GM19463 (cell line): ENCODE results near the gene KLHDC7A.

ENCODE experiments used
- ATAC-seq: cut with Tn5 transposase; IDR thresholded peaks from one replicate; pipeline ENCODE4 v1.9.1; 2021; ENCODE audit warnings: mild to moderate bottlenecking, moderate library complexity; ENCODE audit not compliant: unreplicated experiment

KLHDC7A gene

DNA sequence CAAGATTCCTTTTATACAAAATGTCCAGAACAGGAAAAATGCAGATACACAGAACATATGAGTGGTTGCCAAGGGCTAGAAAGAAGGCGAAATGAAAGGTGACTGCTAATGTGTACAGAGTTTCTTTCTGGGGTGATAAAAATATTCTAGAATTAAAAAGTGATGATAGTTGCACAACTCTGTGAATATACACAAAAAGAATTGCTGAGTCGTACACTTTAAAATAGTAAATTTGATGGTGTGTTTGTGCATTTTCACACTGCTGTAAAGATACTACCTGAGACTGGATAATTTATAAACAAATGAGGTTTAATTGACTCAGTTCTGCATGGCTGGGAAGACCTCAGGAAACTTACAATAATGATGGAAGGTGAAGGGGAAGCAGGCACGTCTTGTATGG, 23.9 kb downstream of the KLHDC7A start:
- ATAC-seq = no peak

GRCh38 chr1:18505666-18506065, 24.9 kb downstream of the KLHDC7A start:
- ATAC-seq = no peak

- ATAC-seq = no peak
Observed at GRCh38 chr1:18508084-18508483, 27.4 kb downstream of the KLHDC7A start.

DNA sequence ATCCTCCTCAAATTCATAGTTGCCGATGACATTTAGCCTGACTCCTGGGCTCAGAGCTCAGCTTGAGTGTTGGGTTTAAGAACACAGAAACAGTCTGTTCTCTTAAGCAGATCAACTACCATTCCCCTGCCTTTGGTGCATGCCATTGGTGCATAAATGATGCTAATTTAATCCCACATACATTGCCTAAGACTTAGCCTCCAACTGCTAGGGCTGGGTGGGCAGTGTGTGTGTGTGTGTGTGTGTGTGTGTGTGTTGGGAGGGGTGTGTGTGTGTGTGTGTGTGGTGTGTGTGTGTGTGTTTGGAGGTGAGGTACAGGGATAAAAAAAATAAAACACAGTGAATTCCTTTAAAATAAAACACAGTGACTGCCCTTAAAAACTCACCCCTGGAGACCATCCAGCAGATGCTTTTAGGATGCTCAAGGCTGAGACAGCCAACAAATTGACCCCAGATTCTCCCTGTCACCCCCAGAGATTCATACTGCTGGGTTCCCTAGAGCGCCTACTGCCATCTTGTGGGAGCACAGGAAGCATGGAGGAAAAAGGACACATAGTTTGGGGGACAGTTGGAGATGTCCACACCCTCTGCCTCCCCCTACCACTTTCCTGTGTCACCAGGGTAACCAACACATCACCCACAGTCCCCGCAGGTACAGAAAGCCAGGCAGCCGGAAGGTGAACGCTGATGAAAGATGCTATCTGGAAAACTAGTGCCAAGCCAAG, 30.6 kb downstream of the KLHDC7A start:
- ATAC-seq = no peak

DNA sequence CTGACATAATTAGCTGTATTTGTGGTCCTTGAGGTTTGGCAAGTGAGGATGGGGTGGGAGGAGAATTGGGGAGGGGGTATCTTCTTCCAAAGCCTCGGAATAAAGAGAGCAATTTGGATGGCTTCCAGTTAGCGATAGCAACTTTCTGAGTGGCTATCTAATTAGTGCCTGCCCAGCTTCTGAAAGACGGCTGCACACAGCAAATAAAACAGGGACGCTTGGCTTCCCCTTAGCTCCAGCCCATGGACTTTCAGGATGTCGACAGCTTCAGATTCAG, 31.1 kb downstream of the KLHDC7A start:
- no peak for ATAC-seq

DNA sequence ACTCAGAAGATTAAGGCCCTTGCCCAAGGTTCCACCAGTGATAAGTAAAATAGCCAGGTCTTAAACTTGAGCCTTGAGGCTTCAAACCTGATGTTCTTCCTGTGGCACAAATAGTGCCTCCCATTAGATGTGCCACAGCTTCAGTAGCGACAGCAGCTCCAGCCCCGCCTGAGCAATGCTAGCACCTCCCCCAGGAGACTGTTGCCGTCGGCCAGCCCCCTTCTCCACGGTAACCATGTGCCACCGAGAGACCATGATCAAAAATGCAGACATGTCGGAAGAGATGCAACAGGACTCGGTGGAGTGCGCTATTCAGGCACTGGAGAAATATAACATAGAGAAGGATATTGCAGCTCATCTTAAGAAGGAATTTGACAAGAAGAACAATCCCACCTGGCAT, 32.2 kb downstream of the KLHDC7A start:
- ATAC-seq = no peak

DNA sequence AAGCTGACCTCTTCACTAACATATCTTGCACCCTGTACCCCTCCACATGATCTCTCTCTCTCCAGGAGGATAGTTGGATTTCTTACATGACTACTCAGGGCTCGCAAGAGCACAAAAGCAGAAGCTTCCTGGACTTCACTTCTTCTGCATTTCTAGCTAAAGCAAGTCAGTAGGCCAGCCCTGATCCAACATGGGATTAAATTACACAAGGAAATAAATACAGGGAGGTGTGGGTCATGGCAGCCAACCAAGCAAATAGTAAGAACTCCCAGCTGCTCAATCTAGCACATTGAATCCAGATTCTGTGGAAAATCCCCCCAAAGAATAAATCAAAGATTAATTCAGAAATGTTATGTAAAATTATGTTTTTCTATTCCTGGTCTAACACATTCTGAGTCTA, 33.3 kb downstream of the KLHDC7A start:
- no peak for ATAC-seq

DNA sequence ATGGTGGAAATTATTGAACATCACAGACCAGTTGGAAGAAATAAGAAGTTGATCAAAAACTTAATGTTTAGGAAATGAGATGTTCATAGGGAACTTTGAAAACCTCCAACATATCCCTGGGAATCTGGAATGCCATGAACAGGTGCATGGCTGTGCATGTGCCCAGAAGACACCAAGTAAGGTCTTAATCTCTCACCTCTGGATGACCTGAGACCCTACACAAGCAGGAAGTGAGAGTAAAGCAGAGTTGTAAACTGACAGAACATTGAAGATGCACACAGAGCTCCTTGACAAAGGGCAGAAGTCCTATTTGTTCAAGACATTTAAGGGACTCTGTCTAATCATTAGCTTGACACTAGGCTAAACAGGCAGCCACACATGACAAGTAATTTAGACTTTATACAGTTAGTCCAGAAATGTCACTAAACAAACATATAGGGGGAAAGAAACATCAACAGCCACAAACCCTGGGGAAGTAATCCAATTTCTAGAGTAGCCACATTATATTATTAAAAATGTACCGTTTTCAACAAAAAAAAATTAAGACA, 34.5 kb downstream of the KLHDC7A start:
- no peak for ATAC-seq

- no peak for ATAC-seq
Observed at GRCh38 chr1:18516473-18516872, 35.7 kb downstream of the KLHDC7A start.

GRCh38 chr1:18526436-18527275, 45.9 kb downstream of the KLHDC7A start:
- no peak for ATAC-seq

GRCh38 chr1:18527514-18527913, 46.8 kb downstream of the KLHDC7A start:
- ATAC-seq = no peak

GRCh38 chr1:18527921-18528320, 47.2 kb downstream of the KLHDC7A start:
- ATAC-seq = no peak

DNA sequence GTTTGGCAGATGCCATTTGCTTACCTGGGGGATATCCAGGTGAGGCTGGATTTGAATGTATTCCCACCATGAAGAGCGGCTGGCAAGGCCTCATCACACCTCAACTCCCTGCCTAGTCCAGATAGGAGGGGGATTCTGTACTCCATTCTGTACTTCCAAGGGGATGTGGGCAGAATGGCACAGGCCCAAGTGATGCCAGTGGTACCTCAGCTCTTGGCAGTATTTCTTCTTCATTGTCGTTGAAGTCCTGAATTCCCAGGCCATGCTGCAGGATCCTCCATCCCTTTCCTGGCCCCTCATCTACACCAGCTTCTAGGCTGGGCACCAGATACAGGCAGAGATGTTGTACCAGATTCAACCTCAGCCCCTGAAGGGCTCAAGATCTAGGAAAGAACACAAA, 47.9 kb downstream of the KLHDC7A start:
- no peak for ATAC-seq

- ATAC-seq = no peak
Observed at GRCh38 chr1:18529714-18530113, 49.0 kb downstream of the KLHDC7A start.

DNA sequence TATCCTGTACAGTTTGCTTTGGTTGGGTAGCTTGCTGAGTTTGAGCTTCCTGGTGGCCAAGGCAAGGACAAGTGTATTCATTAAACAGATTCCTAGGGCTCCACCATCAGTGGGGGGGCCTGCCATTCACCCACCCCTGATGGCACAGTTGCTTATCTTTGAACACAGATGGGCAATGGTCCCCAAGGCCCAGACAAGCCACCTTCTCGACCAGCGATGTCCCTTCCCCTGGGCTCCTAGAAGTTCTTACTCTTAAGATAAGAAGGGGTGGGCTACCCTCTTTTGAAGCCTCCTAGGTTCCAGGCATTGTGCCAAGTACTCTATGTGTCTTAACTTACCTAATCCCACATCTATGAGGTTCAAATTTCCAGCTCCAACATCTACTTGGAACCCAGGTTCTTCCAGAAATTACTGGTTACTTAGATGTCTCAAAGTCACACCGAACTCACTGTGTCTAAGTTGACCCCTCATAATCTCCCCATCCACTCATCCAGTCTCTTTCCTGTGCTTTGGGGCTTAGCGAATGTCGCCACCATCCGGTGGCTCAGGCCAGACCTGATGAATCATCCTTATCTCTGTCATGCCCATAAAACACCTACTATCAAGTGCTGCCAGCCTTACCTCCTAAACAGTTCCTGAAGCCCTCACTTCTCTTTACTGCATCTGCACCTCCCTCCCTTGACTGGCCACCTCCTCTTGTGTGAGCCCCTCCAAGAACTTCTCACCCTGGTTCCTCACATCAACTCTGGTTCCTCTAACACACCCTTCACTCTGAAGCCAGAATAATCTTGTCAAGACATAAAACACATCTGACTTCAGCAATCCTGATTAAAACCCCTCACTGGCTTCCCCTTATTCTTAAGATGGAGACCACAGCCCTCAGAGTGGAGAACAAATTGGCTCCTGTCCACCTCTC, 50.1 kb downstream of the KLHDC7A start:
- ATAC-seq = no peak

- ATAC-seq = no peak
Observed at GRCh38 chr1:18531503-18531845, 50.7 kb downstream of the KLHDC7A start.

- no peak for ATAC-seq
Observed at GRCh38 chr1:18532390-18533170, 51.9 kb downstream of the KLHDC7A start.

DNA sequence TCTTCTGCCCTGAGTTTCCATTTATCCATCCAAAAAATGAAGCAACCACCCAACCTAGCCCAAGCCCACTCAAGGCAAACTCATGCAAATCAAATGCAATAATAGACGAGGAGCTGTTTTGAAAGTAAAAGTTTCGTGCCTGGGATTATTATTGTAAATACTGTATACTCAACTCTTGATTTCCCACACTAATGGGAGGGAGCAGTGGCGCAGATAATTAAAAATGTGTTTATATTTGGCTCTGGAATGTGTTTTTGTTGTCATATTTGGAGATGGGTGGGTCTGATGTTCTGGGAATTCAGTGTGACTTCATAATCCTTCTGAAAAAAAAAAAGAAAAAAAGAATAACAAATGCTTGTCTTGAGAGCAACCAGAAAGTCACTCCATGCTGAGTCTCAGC, 52.5 kb downstream of the KLHDC7A start:
- no peak for ATAC-seq

DNA sequence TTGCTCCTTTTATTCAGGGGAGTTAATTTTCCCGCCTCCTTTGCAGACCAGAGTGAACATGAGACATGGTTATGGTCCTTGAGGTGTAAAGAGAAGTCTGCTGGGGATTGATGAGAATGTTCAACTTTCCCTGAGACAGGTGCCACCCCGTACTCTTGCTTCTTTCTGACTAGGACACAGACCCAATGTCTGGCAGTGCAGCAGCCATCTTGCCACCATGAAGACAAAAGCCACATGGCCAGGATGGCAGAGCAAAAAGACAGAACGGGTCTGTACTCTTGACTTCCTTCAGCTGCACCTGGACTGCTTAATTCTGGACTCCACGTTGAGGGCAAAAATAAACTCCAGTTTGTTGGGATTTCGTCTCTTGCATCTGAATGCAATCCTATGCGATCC, 54.1 kb downstream of the KLHDC7A start:
- ATAC-seq = no peak
